Left lobe of liver (tissue), 2 donors: Measurements from ENCODE around the gene ZNF536. TPM values are rescaled to one million over a fixed set of nuclear protein-coding genes. Genes with fewer than 3 reads are reported as not detected.
"Not testable (repeated sequence)": the region's sequence is repeated elsewhere in the genome, so short reads cannot be mapped to it uniquely, and the experiment has no call there.

ENCODE experiments used
- ATAC-seq: fragments of 200-7000 bp; cut with Tn5 transposase; one replicate; pipeline ENCODE4 v1.9.1; 2020; ENCODE audit warnings: mild to moderate bottlenecking, moderate library complexity
- DNase-seq: peaks from one replicate; pipeline ENCODE4 v3.0.0-alpha.2; 2020; ENCODE audit warnings: low spot score
- total RNA-seq: library from RNA; stranded (reverse); gene quantifications from one replicate; pipeline ENCODE4 v1.2.1, GENCODE V29; 2021
- donor health status: DM: no; HTN: no; CAD: no; lungs with moderate emphysema.
- donor health status: DM: no; HTN: yes; CAD: no.

Gene ZNF536
- total RNA-seq, 1 donor from 2014 or later, result not detected

GRCh38 chr19:30386551-30387143 is 14.5 kb downstream of the ZNF536 start:
- DNase-seq (no peak), ATAC-seq (no peak)

GRCh38 chr19:30387311-30388115 is 15.3 kb downstream of the ZNF536 start:
- ATAC-seq (no peak), DNase-seq (no peak)

DNA sequence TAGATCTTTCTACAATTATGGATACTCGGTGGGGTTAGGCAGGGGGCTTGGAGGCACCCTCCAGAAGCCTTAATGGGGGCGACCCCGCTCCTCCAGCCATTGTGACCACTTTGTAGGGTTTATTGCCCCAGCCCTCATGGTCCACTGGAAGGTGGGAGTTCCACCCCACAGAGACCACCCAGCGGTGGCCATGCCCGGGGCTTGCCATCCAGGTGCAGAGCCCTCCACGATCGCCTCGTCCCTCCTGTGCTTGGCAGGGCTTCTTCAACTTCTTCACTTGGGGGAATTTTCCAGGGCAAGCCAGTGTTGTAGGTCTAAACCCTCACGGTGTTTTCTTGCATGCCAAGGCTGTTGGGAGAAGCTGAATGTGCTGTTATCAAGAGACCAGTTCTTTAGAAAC is 16.1 kb downstream of the ZNF536 start:
- ATAC-seq, result no peak
- no peak for DNase-seq

DNA sequence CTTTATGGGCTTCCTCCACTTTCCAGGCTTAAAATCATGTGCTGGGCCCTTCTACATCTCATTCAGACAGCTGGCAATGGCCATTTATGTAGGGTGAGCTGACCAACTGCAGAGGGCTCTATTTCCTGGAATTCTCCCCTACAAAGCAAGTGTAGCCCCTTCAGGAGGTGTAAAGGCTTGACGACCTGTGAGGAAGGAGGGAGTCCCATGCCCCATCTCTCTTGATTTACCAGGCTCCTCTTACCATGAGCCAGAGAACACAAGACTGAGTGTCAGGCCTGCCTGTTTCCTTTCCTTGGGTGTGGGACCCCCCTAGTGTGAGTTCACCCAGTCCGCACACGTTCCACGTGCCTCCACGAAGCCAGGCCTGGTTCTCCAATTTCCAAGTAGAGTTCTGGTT is 16.6 kb downstream of the ZNF536 start:
- no peak for ATAC-seq
- no peak for DNase-seq

- DNase-seq (no peak), ATAC-seq (no peak)
Measured at GRCh38 chr19:30390356-30390988, 18.3 kb downstream of the ZNF536 start.

DNA sequence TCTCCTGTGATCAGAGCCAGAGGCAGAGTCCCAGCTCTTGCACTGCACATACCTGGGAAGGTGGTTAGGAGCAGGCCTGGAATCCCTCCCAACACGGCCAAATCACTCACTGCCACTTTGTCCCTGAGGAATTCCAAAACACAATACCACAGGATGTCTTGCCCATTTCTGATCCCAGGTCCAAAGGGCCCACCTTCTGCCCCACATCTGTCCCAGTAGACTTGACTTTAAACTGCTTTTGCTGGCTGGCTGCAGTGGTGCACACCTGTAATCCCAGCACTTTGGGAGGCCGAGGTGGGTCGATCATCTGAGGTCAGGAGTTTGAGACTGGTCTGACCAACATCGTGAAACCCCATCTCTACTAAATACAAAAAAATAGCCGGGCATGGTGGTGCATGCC is 18.9 kb downstream of the ZNF536 start:
- ATAC-seq (no peak), DNase-seq (no peak)

DNA sequence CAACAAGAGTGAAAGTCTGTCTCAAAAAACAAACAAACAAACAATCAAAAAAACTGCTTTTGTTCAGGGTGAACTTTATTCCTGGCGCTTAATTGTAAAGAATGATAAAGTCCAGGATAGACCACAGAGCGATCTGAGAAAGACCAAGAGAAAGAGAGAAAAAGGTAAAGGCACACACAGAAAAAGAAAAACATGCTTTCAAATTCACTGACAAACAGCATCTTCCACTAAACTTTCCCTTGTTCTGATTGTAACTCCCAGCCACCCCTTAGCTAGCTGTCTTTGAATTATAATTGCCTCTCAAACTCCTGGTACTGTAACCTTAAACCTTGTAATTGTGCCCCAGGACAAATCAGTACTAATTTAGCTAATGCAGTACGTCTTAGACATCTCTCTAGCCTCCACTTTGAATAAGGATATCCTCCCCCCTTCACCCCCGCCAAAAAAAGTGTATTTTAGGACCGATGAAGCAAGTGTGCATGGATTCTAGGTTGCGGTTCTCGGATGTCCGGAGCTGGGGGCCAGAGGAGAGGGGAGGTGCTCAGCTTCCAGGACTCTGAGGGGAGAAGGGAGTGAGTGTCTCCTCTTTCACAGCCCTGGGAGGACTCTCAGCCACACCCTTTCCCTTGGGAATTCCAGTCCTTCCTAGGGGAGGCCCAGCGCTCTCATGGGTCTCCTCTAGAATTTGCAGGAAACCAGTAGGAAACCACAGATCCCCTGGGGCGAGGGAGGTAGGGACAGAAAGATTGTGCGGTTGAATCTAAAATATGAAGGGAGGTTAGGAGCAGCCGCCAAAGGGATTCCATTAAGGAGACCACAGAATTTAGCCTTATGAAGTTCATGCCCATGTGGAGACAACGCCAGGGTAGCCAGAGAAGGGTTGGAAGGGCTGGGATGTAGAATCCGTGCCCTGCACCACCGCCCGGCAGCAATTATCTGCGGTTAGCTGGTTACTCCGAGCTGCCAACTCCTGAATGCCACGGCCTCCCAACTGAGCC is 19.7 kb downstream of the ZNF536 start:
- DNase-seq, result no peak
- no peak for ATAC-seq

DNA sequence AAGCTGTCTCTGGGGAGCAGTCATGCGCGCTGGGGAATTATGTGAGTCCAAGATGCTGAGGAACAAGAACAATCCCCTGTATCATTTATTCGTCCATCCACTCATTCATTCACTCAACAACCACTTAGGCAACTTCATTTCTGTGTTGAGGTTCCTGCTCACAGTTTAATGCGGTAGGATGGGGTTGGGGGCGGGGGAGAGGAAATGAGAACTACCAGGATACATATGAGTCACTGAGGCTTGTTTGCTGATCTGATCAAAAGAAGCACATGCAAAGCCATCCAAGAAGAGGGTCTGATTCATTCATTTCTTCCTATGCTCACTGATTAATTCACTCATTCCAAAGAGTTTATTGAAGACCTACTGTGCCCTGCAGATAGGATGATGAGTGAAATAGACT is 20.9 kb downstream of the ZNF536 start:
- ATAC-seq, result no peak
- DNase-seq, result no peak

- DNase-seq (no peak), ATAC-seq (no peak)
Measured at GRCh38 chr19:30393729-30394480, 21.7 kb downstream of the ZNF536 start.

DNA sequence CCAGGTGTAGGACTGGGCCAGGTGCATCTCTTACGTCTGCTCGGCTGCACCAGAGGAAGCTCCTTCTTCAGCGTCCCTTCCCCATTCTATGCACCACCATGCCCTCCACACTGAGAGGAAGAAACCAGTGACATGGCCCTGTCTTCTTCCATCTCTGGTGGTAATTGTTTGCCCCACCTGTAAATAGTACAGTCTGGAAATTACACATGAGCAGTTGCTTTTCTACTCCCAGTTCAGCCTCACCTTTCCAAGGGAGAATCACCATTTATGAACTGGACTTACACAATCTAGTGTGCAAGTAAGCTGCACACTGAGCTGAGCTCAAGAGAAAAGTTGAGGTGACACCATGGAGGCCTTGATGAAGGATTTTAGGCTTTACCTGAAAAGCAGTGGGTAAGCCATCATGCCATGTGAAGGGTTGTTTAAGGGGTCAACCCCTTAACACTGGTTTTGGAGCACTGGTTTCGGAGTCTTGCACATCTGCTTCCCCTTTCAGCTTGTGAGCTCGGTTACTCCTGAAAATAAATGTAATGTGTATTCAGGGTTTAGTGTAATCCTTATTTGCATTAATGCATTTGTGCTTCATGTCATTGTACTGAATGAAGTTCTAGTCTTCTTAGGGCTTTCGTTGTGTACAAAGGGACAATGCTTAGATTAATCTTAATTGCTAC is 22.4 kb downstream of the ZNF536 start:
- ATAC-seq (no peak), DNase-seq (no peak)

DNA sequence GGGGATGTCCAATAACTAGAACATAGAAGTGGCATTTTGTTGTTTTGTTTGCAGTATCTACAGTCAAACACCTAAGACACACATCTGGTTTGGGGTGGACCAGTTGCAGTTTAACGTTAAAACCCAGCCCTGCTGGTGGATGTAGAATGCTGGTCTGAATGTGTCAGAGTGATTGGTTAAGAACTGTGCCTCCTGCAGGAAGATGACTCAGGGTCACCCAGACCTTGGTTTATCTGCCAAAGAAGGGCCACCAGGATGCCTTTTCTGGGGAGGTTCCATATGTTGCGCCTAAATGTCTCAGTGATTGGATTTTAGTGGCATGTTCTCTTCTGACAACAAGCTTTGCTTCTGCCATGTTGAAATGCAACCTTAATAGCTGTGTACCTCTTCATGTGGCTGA is 23.1 kb downstream of the ZNF536 start:
- no peak for DNase-seq
- ATAC-seq, result no peak

DNA sequence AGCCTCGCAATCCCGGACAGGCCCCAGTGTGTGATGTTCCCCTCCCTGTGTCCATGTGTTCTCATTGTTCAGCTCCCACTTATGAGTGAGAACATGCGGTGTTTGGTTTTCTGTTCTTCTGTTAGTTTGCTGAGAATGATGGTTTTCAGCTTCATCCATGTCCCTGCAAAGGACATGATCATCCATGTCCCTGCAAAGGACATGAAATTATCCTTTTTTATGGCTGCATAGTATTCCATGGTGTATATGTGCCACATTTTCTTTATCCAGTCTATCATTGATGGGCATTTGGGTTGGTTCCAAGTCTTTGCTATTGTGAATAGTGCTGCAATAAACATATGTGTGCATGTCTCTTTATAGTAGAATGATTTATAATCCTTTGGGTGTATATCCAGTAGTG is 26.4 kb downstream of the ZNF536 start:
- DNase-seq, ATAC-seq: not testable (repeated sequence)

- DNase-seq (no peak), ATAC-seq (no peak)
Measured at GRCh38 chr19:30401956-30402355, 29.8 kb downstream of the ZNF536 start.

DNA sequence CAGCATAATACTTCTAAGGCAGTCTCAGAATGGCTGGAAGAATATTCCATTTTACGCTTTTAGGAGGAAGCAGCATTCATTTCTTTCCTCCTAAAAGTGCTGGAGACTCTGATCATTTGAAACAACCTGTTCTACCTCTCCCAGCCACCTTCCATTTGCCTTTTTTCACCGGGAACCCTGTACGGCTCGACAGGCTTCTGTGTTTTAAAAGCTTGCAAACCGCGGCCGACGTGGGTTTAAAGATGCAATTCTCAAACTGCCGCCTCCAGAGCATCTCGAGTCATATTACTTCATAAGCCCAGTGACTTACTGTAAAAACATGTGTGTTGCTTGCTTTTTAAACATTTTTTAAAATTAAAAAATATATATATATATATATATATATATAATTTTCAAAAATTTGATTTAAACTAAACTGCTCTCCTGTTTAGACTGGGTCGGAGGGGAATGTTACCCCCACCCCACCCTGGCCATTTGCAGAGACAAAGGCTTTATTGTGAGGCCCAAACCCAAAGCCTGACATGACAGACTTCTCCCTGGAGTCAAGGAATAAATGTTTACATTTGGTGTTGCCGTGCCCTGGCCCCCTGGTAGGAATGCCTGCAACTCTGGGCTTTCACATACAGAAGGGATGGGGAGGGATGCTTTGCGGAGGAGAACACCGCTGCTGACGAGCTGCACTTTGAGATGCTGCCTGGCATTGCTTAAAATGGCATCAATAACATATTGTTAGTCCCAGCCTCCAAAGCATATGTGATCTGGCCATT is 30.4 kb downstream of the ZNF536 start:
- no peak for ATAC-seq
- DNase-seq, result no peak

DNA sequence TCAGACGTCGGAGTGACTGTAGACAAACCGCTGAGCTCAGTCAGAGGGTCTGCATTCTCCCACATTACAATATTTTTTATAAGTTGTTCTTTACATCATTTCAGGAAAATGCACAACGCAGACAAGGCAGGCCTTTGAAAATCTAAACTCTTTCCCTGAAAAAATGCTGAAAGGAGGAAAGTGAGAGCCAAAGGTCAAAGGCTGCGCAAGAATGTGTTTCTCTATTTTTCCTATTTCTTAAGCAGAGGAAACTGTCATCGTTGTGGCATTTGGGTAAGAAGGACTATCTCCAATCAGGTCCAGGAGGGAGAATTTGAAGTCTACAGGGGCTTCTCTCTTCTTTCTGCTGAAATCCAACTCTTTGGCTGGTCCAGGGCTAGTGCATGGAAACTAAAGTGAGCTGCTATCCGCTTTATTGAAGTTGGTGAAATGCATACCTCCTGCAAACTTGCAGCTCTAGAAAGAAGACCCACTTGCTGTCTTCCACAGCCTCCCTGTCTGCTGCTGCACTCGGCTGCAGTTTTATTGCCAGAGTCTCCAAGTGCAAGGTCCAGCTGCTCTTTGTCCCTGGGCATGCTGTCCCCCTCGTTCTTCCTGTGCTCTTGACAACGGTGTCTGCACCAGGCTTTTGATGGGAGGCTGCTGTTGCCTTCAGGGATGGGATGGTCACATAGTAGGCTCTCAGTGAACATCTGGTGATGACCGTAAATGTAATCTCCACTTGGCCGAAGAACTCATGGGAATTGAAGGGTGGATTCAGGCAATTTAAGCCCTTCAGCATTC is 31.2 kb downstream of the ZNF536 start:
- DNase-seq (no peak), ATAC-seq (no peak)

GRCh38 chr19:30406220-30407067 is 34.3 kb downstream of the ZNF536 start:
- DNase-seq (no peak), ATAC-seq (peak; percentile 81)

DNA sequence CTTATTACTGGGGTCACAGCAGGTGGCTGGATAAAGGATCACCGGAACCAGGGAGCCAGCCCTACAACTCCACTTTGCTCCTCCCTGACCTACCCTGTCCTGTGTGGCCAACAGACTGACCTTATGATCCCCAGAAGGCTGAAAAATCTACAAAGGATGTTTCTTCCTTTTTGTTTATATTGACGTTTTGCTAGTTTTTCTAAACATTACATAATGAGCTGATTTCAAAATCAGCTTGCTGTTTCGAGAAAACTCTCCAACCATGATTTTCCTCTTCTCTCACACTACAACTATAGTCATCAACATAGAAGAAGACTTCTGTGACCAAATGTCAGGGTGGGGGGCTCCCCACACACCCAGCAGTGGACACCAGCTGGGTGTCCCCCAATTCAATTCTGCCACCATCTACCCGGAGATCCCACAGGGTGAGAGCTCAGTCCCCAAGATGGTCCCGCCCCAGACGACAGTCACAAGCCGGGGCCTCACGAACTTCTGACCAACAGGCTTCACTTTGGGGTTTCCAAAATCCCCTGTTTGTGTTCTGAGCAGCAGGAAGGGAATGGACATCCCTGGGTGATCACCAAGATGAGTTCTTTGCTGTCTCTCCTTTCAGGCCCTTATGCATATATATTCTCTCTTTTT is 35.0 kb downstream of the ZNF536 start:
- peak; percentile 12 for ATAC-seq
- no peak for DNase-seq
